SJCRH30 (cell line): ENCODE results near the gene JAK1. TPM values are rescaled to one million over a fixed set of nuclear protein-coding genes. Genes with fewer than 3 reads are reported as not detected.

Experiments used
- DNase-seq, 2 experiments: peaks; one replicate each; pipeline ENCODE4 v3.0.0-alpha.2; 2015 to 2020
- H3K27ac ChIP-seq: fragments of 250-450 bp; sonication (Bioruptor Pico); 2 replicates; pipeline ENCODE4 v1.5.1; 2020; ENCODE audit warnings: mild to moderate bottlenecking, moderate library complexity
- H3K27me3 ChIP-seq: fragments of 250-450 bp; sonication (Bioruptor Pico); 2 replicates; pipeline ENCODE4 v1.5.1; 2020; ENCODE audit warnings: mild to moderate bottlenecking, moderate library complexity
- H3K36me3 ChIP-seq: fragments of 250-450 bp; sonication (Bioruptor Pico); 2 replicates; pipeline ENCODE4 v1.5.1; 2020; ENCODE audit warnings: mild to moderate bottlenecking, moderate library complexity
- H3K4me1 ChIP-seq: fragments of 250-450 bp; sonication (Bioruptor Pico); 2 replicates; pipeline ENCODE4 v1.5.1; 2020; ENCODE audit warnings: mild to moderate bottlenecking, moderate library complexity
- H3K4me3 ChIP-seq: fragments of 250-450 bp; sonication (Bioruptor Pico); 2 replicates; pipeline ENCODE4 v1.5.1; 2020; ENCODE audit warnings: mild to moderate bottlenecking, moderate library complexity
- H3K9me3 ChIP-seq: fragments of 250-450 bp; sonication (Bioruptor Pico); replicated peaks from 2 replicates; pipeline ENCODE4 v1.5.1; 2020; ENCODE audit warnings: mild to moderate bottlenecking, moderate library complexity
- total RNA-seq: library from RNA; depleted of rRNA; stranded (reverse); fragments of >200 nt; shearing (Covaris generic); gene quantifications from 2 replicates; pipeline ENCODE4 v1.2.3, GENCODE V29; 2014

JAK1 gene
- total RNA-seq, 1 experiment from 2014 or later, result 60.5 TPM

DNA sequence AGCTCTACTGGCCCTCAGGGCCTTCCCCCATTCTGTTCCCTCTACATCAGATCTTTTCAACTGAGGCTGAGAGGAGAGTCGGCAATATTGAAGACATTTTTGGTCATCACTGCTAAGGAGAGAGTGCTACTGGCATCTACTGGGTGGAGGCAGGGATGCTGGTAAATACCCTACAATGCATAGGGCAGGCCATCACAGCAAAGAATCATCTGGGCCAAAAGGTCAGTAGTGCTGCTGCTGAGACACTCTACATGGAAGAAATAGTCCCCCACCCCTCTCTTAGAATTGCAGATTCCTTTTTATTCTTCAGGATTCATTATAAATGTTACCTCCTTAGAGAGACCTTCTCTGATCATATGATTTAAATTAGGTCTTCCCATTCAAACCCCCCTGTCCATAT lies 94.3 kb downstream of the JAK1 start:
- Histone ChIP-seq H3K27me3 (no peaks in the 10 kb centered on the region), H3K4me1 (no peaks in the 10 kb centered on the region), H3K4me3 (no peak overlapping the region), H3K27ac (no peak overlapping the region), H3K36me3 (peaks cover 4% of the 10 kb centered on the region), H3K9me3 (no peaks in the 10 kb centered on the region)
- no peak for DNase-seq

DNA sequence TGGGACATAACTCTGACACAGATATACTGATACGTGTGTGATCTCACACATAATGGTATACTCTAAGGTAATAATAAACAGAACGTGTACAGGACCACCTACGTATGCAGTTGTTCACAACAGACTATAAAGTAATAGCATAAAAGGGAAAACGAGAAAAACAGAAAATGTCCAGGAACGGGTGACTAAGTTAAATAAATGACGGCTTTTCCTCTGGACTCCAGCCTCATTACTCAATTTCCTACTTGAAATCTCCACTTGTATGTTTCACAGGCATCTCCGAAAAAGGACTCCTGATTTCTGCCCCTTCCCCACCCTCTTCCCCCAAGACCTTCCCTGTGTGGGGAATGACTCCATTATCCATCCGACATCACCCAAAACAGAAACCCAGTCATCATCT lies 95.1 kb downstream of the JAK1 start:
- H3K4me3 ChIP-seq, result no peak overlapping the region
- H3K27ac ChIP-seq, result no peak overlapping the region
- peaks cover 4% of the 10 kb centered on the region for H3K36me3 ChIP-seq
- H3K27me3 ChIP-seq, result no peaks in the 10 kb centered on the region
- H3K4me1 ChIP-seq, result no peaks in the 10 kb centered on the region
- H3K9me3 ChIP-seq, result no peaks in the 10 kb centered on the region
- DNase-seq, result no peak

DNA sequence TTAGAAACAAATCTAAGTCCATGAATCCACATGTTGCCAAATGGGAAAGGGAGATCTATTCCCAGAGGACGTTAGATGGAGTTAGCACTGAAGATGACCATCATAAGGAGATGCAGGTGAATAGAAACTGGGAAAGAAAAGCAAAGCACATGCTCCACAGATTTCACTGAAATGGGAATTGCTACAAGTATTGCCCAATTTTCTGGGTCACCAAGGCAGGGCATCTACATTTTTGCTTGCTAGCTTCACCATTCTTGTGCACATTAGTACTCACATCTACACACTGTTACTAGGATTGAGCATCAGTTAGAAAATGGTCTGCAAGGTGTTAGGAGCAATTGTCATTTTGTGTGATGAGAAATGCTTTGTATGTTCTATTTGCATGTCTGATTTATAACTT lies 99.1 kb downstream of the JAK1 start:
- Histone ChIP-seq H3K27me3 (no peaks in the 10 kb centered on the region), H3K36me3 (peaks cover 9% of the 10 kb centered on the region; the same call in 1 of the 2 replicates), H3K9me3 (no peaks in the 10 kb centered on the region), H3K4me3 (no peak overlapping the region), H3K4me1 (no peaks in the 10 kb centered on the region), H3K27ac (no peak overlapping the region)
- no peak for DNase-seq

DNA sequence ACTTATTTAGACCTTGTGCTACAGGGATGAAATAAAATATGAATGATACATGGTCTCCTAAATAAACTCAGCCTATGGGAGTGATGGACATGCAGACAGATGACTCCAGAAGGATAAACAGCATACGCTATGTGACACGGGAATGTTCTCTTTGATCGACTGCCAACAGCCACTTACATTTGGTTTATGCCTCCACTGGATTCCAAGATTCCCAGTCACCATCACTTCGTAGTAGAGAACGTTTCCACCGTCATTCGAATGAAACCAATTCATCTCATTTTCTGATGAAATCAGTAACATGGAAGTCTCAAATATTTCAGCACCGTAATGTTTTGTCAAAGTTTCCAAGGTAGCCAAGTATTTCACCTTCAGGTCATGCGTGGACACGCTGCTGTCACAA lies 99.7 kb downstream of the JAK1 start:
- Histone ChIP-seq H3K27me3 (no peaks in the 10 kb centered on the region), H3K4me3 (no peak overlapping the region), H3K27ac (no peak overlapping the region), H3K9me3 (no peaks in the 10 kb centered on the region), H3K36me3 (peaks cover 9% of the 10 kb centered on the region; the same call in 1 of the 2 replicates), H3K4me1 (no peaks in the 10 kb centered on the region)
- DNase-seq, result no peak

DNA sequence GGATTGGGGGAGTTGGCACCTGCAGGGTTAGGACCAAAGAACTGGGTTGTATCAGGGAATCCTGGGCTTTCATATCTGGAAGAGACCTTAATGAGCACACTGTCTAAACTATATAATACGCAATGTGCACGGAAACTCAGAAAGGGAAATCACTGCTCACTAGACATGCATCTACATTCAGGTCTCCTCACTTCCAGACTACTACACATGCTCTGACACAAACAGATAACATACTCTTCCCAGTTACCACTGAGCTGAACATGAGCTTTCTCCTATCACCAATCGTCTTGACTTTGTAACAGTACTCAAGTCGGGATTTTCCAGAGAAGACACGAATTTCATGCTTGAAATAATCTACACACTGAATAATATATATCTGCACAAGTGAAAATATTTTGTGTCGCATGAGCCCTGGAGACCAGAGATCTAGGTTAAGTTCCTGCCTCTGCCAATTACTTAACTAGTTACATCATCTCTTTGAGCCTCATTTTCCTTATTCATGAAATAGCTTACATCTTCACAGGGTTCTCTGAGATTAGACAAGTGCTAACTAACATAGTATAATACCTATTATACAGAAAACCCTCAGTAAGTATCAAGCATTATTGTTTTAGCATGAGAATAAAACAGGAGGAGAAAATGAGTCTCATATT lies 101.1 kb downstream of the JAK1 start:
- Histone ChIP-seq H3K4me1 (no peaks in the 10 kb centered on the region), H3K4me3 (no peak overlapping the region), H3K27me3 (no peaks in the 10 kb centered on the region), H3K27ac (no peak overlapping the region), H3K9me3 (no peaks in the 10 kb centered on the region), H3K36me3 (peaks cover 9% of the 10 kb centered on the region; the same call in 1 of the 2 replicates)
- DNase-seq, result no peak

DNA sequence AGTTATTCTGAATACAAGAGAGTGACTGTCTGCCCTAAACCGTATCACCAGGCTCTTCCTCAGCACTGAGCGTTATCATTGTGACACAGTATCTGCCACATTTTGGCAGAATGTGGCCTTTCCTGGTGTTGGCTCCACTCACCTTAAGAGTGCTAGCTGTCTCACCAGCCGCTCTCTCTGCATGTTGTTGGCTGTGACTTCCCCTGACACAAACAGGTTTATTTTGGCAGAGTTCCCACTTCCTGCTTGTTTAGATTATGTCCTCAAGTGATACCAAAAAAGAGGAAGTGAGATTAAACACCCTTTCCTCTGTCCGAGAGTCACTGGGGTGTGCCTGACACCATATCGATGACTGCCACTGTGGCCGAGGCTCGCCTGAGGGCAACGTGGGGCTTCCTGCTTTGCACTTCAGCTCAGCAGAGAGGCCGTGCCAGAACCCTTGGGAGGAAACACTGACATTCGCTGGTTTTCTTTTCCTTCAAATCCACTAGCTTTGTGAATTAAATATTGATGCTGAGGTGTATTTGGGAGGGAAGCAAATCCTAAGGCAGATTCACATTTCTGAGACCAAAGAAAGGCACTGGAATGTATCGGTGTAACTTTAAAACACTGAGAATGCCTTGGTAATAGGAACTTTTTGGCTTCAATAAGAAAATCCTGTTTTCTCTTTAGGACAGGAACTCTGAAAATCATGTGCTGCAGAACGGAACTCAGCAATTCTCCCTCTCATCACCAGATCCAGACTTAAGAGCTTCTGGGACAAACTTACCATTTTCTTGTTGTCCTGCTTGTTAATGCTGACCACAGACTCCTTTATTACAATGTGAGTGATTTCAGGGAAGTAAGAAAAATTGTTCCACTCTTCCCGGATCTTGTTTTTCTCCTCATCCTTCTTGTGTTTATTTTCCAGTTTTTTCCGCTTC lies 102.1 kb downstream of the JAK1 start:
- DNase-seq, result peak in 1 of 2 experiments; percentile 42
- no peak overlapping the region for H3K4me3 ChIP-seq
- H3K4me1 ChIP-seq, result no peaks in the 10 kb centered on the region
- no peak overlapping the region for H3K27ac ChIP-seq
- H3K27me3 ChIP-seq, result no peaks in the 10 kb centered on the region
- H3K36me3 ChIP-seq, result peaks cover 9% of the 10 kb centered on the region; the same call in 1 of the 2 replicates
- no peaks in the 10 kb centered on the region for H3K9me3 ChIP-seq

DNA sequence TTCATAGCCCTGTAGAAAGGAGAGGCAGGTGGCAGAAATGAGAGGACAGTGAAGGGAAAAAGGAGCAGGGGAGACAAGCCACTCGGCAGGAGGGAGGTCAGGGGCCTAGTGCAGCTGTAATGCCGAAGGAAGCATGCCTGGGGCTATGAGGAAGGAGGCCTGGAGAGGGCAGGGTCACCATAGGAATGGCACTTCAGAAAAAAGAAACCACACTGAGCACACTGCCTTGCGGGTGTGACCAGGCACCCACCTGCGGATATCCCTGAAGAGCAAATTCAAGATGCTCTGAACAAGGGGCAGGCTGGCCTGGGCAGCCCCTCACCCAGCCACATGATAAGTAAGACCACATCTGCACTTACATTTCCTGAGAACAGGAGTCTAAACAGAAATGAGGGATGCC lies 104.7 kb downstream of the JAK1 start:
- no peaks in the 10 kb centered on the region for H3K9me3 ChIP-seq
- H3K27ac ChIP-seq, result no peak overlapping the region
- no peaks in the 10 kb centered on the region for H3K4me1 ChIP-seq
- H3K27me3 ChIP-seq, result no peaks in the 10 kb centered on the region
- H3K36me3 ChIP-seq, result peaks cover 14% of the 10 kb centered on the region; the same call in 1 of the 2 replicates
- no peak overlapping the region for H3K4me3 ChIP-seq
- peak; percentile 21 to 24 for DNase-seq

DNA sequence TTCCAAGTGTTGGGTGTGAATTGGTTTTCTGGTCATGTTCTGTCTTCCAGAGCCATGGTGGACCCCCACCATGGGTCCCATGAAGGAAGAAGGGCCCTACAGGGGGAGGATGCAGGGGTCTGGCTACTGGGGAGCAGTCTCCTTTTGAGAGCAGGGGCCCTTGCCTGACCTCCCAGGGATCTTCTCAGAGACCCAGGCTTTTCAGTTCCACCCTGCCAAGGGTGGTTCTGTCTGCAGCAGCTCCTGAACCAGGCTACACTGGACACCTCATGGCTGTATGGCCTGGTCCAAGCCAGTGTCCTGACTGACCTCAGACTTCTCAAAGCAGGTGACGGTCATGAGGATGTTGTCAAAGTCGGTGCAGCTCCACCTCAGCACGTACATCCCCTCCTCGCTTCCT lies 109.0 kb downstream of the JAK1 start:
- no peaks in the 10 kb centered on the region for H3K9me3 ChIP-seq
- no peak overlapping the region for H3K27ac ChIP-seq
- no peak overlapping the region for H3K4me3 ChIP-seq
- no peaks in the 10 kb centered on the region for H3K27me3 ChIP-seq
- no peaks in the 10 kb centered on the region for H3K4me1 ChIP-seq
- DNase-seq, result no peak
- H3K36me3 ChIP-seq, result peaks cover 4% of the 10 kb centered on the region; the same call in 1 of the 2 replicates

DNA sequence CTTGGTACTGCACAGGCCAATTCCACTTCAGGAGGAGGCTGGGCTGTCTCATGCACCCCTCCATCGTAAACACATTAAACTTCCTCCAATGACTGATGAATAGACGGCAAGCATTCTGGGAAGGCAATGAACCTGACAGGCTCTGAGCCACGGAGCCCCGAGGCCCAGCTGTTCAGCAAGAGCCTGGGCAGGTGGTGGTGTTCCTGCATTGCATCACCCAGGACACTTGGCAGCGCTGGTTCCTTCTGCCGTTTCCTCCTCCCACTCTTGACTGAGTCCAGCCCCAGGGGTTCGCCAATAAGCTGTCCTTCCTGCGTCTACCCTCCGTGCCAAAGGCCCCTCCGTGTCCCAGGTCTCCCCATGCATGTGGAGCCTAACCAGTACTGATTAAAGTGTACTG lies 109.8 kb downstream of the JAK1 start:
- no peak overlapping the region for H3K27ac ChIP-seq
- H3K4me1 ChIP-seq, result no peaks in the 10 kb centered on the region
- no peaks in the 10 kb centered on the region for H3K9me3 ChIP-seq
- peaks cover 4% of the 10 kb centered on the region; the same call in 1 of the 2 replicates for H3K36me3 ChIP-seq
- H3K4me3 ChIP-seq, result no peak overlapping the region
- DNase-seq, result peak; percentile 13 to 40
- H3K27me3 ChIP-seq, result no peaks in the 10 kb centered on the region

DNA sequence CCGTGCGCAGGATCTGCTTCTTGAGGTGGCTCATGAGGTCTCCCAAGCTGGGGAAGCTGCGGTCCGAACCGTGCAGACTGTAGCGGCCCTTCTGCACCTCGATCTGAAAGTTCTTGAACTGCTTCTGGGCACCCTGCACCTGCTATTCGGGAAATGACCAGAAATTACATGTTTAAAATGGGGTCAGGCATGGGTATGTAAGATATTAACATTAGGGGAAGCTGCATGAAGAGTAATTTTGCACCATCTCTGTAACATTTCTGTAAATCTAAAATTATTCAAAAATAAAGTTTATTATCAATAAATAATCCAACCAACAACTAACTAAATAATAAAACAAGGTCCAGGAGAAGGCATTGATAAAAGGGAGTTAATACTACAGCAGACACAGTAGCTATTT lies 110.8 kb downstream of the JAK1 start:
- Histone ChIP-seq H3K27ac (no peak overlapping the region), H3K4me1 (no peaks in the 10 kb centered on the region), H3K9me3 (no peaks in the 10 kb centered on the region), H3K4me3 (no peak overlapping the region), H3K36me3 (peaks cover 4% of the 10 kb centered on the region; the same call in 1 of the 2 replicates), H3K27me3 (no peaks in the 10 kb centered on the region)
- DNase-seq, result no peak

DNA sequence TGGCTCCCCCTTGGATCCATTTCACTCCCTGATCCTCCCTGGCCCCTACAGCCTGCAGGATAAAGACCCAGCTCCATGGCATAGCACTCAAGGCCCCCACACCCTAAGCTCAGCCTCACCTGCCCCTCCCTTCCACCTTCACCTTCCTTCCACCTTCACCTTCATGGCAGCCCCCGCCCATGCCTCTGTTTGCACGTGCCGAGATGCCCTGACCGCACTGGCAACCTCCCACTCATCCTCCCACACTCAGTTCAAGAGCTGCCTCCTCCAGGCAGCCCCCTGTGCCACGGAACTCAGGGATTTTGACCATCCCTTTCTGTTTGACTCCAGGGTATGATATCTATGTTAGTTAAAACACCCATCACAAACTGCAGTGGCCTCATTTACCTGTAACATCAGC lies 111.7 kb downstream of the JAK1 start:
- H3K27ac ChIP-seq, result no peak overlapping the region
- H3K27me3 ChIP-seq, result no peaks in the 10 kb centered on the region
- H3K9me3 ChIP-seq, result no peaks in the 10 kb centered on the region
- no peaks in the 10 kb centered on the region for H3K4me1 ChIP-seq
- peaks cover 4% of the 10 kb centered on the region; the same call in 1 of the 2 replicates for H3K36me3 ChIP-seq
- no peak overlapping the region for H3K4me3 ChIP-seq
- DNase-seq, result no peak

DNA sequence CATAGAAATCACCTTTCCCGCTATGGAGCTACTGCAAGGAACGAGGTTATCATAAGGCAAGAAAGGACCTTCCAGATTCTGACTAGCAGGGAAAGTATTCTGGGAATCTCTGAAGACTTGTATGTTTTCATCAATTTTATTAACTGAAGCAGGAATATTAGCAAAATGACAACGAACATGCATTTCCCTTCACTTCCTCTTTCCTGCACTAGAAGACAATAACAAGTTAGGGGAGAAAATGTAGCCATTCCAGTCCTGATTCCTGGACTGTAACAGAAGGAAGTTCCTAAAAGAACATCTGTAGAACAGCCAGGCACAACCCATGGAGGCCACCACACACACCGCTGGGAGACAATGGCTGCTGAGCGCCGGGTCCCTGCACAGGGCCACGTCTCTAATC lies 114.7 kb downstream of the JAK1 start:
- DNase-seq, result no peak
- H3K36me3 ChIP-seq, result no peaks in the 10 kb centered on the region

DNA sequence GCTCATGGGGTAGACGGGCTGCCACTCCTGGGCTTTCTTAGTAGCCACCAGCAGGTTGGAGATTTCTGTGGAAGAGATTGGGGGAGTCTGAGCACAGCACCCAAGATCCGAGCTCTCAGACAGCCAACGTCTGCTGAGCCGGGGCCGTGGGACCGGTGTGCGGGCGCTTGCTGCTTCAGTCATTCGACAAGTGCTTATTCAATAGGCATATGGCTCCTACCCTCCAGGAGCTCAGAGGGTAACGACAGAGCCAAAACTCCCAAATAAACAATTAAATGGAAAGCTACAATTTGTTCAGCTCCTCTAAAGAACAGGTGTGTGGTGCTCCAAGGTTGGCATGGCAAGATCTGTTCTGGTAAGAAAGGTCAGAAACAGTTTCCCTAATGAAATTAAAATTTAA lies 115.5 kb downstream of the JAK1 start:
- no peak for DNase-seq
- Histone ChIP-seq H3K27me3 (no peaks in the 10 kb centered on the region), H3K4me1 (no peaks in the 10 kb centered on the region), H3K27ac (no peak overlapping the region), H3K36me3 (no peaks in the 10 kb centered on the region), H3K4me3 (no peak overlapping the region), H3K9me3 (no peaks in the 10 kb centered on the region)

More for the DNA sequence above, 114.7 kb downstream of the JAK1 start:
- H3K9me3 ChIP-seq, result no peaks in the 10 kb centered on the region
- no peaks in the 10 kb centered on the region for H3K27me3 ChIP-seq
- no peaks in the 10 kb centered on the region for H3K4me1 ChIP-seq
- H3K27ac ChIP-seq, result no peak overlapping the region
- H3K4me3 ChIP-seq, result no peak overlapping the region

DNA sequence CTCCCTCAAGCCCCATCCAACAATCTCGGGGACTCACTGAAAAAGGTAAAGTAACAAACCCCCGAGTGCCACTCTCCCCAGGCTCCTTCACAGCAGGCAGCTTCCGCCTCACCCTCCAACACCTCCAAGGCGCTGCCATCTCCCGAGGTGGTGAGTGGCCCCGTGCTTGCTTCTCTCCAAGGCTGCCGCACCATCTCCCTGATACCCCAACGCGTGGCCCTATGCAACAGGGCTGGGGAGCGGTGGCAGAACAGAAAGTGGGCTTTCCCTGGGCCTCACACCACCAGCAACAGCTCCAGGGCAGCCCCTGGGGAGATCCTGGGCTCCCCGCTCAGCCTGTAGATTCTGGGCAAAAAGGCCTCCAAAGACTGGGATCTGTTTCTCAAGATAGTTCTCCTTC lies 116.4 kb downstream of the JAK1 start:
- Histone ChIP-seq H3K4me1 (no peaks in the 10 kb centered on the region), H3K27me3 (no peaks in the 10 kb centered on the region), H3K9me3 (no peaks in the 10 kb centered on the region), H3K27ac (no peak overlapping the region), H3K4me3 (no peak overlapping the region), H3K36me3 (no peaks in the 10 kb centered on the region)
- no peak for DNase-seq

DNA sequence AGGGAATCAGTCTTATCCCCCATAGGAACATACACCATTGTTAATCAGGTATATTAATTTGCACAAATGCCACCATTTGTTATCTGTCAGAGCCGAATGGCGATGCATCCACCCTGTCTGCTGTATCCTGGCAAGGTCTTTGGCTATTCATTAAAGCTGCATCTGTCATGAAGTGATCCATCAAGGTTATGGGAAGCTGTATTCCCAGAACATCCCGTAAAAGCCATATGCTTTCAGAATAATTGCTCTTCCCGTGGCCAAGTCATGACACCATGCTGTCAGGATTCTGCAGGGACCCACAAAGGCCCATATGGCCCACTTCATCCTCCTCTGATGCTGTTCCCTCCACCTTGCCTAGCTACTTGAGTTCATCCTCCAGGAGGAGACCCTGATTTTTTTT lies 117.5 kb downstream of the JAK1 start:
- Histone ChIP-seq H3K36me3 (no peaks in the 10 kb centered on the region), H3K4me1 (no peaks in the 10 kb centered on the region), H3K4me3 (no peak overlapping the region), H3K27me3 (no peaks in the 10 kb centered on the region), H3K27ac (no peak overlapping the region), H3K9me3 (no peaks in the 10 kb centered on the region)
- DNase-seq, result no peak
